ENCODE measurements around the gene CDC42EP1.

GRCh38 chr22:37542959-37543358 is 17.3 kb upstream of the CDC42EP1 start:
- TF ChIP-seq, protein P1, sequence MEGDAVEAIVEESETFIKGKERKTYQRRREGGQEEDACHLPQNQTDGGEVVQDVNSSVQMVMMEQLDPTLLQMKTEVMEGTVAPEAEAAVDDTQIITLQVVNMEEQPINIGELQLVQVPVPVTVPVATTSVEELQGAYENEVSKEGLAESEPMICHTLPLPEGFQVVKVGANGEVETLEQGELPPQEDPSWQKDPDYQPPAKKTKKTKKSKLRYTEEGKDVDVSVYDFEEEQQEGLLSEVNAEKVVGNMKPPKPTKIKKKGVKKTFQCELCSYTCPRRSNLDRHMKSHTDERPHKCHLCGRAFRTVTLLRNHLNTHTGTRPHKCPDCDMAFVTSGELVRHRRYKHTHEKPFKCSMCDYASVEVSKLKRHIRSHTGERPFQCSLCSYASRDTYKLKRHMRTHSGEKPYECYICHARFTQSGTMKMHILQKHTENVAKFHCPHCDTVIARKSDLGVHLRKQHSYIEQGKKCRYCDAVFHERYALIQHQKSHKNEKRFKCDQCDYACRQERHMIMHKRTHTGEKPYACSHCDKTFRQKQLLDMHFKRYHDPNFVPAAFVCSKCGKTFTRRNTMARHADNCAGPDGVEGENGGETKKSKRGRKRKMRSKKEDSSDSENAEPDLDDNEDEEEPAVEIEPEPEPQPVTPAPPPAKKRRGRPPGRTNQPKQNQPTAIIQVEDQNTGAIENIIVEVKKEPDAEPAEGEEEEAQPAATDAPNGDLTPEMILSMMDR (conservative IDR thresholded peaks at IDR 0.05; ENCODE audit: low read depth in 2 of 2), result no peak
- no peak for TF ChIP-seq EZH2 (IDR thresholded peaks at IDR 0.05; ENCODE audit: low read depth, unreplicated experiment)
- TF ChIP-seq, protein P2, sequence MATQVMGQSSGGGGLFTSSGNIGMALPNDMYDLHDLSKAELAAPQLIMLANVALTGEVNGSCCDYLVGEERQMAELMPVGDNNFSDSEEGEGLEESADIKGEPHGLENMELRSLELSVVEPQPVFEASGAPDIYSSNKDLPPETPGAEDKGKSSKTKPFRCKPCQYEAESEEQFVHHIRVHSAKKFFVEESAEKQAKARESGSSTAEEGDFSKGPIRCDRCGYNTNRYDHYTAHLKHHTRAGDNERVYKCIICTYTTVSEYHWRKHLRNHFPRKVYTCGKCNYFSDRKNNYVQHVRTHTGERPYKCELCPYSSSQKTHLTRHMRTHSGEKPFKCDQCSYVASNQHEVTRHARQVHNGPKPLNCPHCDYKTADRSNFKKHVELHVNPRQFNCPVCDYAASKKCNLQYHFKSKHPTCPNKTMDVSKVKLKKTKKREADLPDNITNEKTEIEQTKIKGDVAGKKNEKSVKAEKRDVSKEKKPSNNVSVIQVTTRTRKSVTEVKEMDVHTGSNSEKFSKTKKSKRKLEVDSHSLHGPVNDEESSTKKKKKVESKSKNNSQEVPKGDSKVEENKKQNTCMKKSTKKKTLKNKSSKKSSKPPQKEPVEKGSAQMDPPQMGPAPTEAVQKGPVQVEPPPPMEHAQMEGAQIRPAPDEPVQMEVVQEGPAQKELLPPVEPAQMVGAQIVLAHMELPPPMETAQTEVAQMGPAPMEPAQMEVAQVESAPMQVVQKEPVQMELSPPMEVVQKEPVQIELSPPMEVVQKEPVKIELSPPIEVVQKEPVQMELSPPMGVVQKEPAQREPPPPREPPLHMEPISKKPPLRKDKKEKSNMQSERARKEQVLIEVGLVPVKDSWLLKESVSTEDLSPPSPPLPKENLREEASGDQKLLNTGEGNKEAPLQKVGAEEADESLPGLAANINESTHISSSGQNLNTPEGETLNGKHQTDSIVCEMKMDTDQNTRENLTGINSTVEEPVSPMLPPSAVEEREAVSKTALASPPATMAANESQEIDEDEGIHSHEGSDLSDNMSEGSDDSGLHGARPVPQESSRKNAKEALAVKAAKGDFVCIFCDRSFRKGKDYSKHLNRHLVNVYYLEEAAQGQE (IDR thresholded peaks at IDR 0.05; ENCODE audit: unreplicated experiment), result no peak
- no peak for TF ChIP-seq POLR2AphosphoS5 (IDR thresholded peaks at IDR 0.05; ENCODE audit: low read depth)
- TF ChIP-seq NANOG (IDR thresholded peaks at IDR 0.05; ENCODE audit: borderline replicate concordance), result no peak
- TF ChIP-seq ZNF462 (CRISPR knock-in tag; IDR thresholded peaks at IDR 0.05), result no peak
- no peak for TF ChIP-seq JUNB (IDR thresholded peaks at IDR 0.05; ENCODE audit: unreplicated experiment)
- no peak for TF ChIP-seq ZNF114 (CRISPR knock-in tag; IDR thresholded peaks at IDR 0.05)
- TF ChIP-seq STAT1 (IDR thresholded peaks at IDR 0.05; ENCODE audit: unreplicated experiment), result no peak
- TF ChIP-seq EZH2phosphoT487 (IDR thresholded peaks at IDR 0.05; ENCODE audit: unreplicated experiment), result no peak
- TF ChIP-seq CREB1 (CRISPR knock-in tag; IDR thresholded peaks at IDR 0.05; ENCODE audit: low read depth), result no peak
